ENCODE results near the gene MYO9B. TPM values are rescaled to one million over a fixed set of nuclear protein-coding genes. Genes with fewer than 3 reads are reported as not detected.

The MYO9B gene
- total RNA-seq, 1 donor from 2014 or later = 137 TPM

- DNase-seq (no peak), ATAC-seq (no peak)
- Histone ChIP-seq H3K27me3 (no peaks in the 10 kb centered on the region), H3K4me1 (no peaks in the 10 kb centered on the region), H3K9me3 (peaks cover 4% of the 10 kb centered on the region), H3K36me3 (peaks cover 29% of the 10 kb centered on the region), H3K27ac (no peak overlapping the region), H3K4me3 (no peak overlapping the region)
- intact Hi-C loops (cut with DNase I) = no loop called here
- no peak for TF ChIP-seq CTCF (IDR thresholded peaks at IDR 0.05)
Observed at GRCh38 chr19:17054746-17055145, 20.8 kb upstream of the MYO9B start.

- DNase-seq (no peak), ATAC-seq (peak; percentile 51)
- Histone ChIP-seq H3K9me3 (peaks cover 4% of the 10 kb centered on the region), H3K4me1 (no peaks in the 10 kb centered on the region), H3K27me3 (no peaks in the 10 kb centered on the region), H3K4me3 (no peak overlapping the region), H3K27ac (no peak overlapping the region), H3K36me3 (peaks cover 28% of the 10 kb centered on the region)
- intact Hi-C loops (cut with DNase I) = no loop called here
- no peak for TF ChIP-seq CTCF (IDR thresholded peaks at IDR 0.05)
Observed at GRCh38 chr19:17055636-17056035, 19.9 kb upstream of the MYO9B start.

GRCh38 chr19:17058236-17058635 is 17.3 kb upstream of the MYO9B start:
- no peak for TF ChIP-seq CTCF (IDR thresholded peaks at IDR 0.05)
- H3K4me3 ChIP-seq = no peak overlapping the region
- H3K27me3 ChIP-seq = no peaks in the 10 kb centered on the region
- H3K9me3 ChIP-seq = peaks cover 4% of the 10 kb centered on the region
- H3K4me1 ChIP-seq = no peaks in the 10 kb centered on the region
- intact Hi-C loops (cut with DNase I) = no loop called here
- ATAC-seq = no peak
- H3K36me3 ChIP-seq = peaks cover 21% of the 10 kb centered on the region
- H3K27ac ChIP-seq = no peak overlapping the region
- no peak for DNase-seq

DNA sequence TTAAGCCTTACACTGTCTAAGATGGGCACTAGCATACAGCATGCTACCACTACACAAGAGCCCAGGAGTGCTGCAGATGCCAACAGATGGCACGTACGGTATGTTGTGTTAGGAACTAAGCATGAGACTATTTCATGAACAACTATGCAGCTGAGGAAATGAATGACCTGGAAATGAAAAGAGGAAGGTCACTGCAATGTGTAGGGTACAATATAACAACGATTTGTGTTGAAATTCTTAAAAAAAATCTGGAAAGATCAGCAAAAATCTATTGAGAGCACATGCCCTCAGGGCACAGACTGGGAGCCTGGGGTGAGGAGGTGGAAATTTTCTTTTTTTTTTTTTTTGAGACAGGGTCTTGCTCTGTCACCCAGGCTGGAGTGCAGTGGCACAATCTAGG is 14.8 kb upstream of the MYO9B start:
- DNase-seq = no peak
- H3K27ac ChIP-seq = no peak overlapping the region
- H3K9me3 ChIP-seq = peaks cover 4% of the 10 kb centered on the region
- peak; percentile 66 for ATAC-seq
- peaks cover 20% of the 10 kb centered on the region for H3K36me3 ChIP-seq
- intact Hi-C loops (cut with DNase I) = no loop called here
- no peaks in the 10 kb centered on the region for H3K4me1 ChIP-seq
- TF ChIP-seq CTCF (IDR thresholded peaks at IDR 0.05) = no peak
- H3K4me3 ChIP-seq = no peak overlapping the region
- no peaks in the 10 kb centered on the region for H3K27me3 ChIP-seq

- DNase-seq (no peak), ATAC-seq (no peak)
- Histone ChIP-seq H3K4me3 (no peak overlapping the region), H3K36me3 (peaks cover 20% of the 10 kb centered on the region), H3K4me1 (no peaks in the 10 kb centered on the region), H3K9me3 (peaks cover 4% of the 10 kb centered on the region), H3K27me3 (no peaks in the 10 kb centered on the region), H3K27ac (no peak overlapping the region)
- no peak for TF ChIP-seq CTCF (IDR thresholded peaks at IDR 0.05)
- intact Hi-C loops (cut with DNase I) = no loop called here
Observed at GRCh38 chr19:17061205-17061604, 14.4 kb upstream of the MYO9B start.

DNA sequence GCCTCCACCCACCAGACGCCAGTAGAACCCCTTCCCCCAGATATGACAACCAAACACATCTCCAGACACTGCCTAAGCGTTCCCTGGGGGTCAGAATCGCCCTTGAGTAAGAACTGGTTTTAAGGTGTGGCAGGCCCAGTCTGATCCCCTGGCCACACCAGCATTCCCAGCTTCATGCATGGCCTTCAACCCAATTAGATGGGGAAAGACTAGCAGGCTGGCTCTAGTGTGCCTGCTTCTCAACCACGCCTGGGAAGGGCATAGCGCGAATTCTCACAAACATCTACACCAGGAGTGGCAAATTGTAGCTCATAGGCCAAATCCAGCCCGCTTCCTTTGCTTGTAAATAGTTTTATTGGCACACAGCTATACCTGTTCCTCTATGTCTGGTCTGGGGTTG is 13.9 kb upstream of the MYO9B start:
- intact Hi-C loops (cut with DNase I) = no loop called here
- H3K27me3 ChIP-seq = no peaks in the 10 kb centered on the region

More for the DNA sequence above, 13.9 kb upstream of the MYO9B start:
- Histone ChIP-seq H3K4me1 (no peaks in the 10 kb centered on the region), H3K4me3 (no peak overlapping the region), H3K27ac (no peak overlapping the region), H3K9me3 (peaks cover 4% of the 10 kb centered on the region), H3K36me3 (peaks cover 20% of the 10 kb centered on the region)
- no peak for TF ChIP-seq CTCF (IDR thresholded peaks at IDR 0.05)
- no peak for ATAC-seq
- no peak for DNase-seq
